Measurements from ENCODE around the gene FGFBP3. TPM values are rescaled to one million over a fixed set of nuclear protein-coding genes. Genes with fewer than 3 reads are reported as not detected.

The FGFBP3 gene, protein sequence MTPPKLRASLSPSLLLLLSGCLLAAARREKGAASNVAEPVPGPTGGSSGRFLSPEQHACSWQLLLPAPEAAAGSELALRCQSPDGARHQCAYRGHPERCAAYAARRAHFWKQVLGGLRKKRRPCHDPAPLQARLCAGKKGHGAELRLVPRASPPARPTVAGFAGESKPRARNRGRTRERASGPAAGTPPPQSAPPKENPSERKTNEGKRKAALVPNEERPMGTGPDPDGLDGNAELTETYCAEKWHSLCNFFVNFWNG
- total RNA-seq (2014; rRNA removed; shearing (Covaris generic)) = 0.57 TPM in 1 of 2 replicates, not detected in the other

DNA sequence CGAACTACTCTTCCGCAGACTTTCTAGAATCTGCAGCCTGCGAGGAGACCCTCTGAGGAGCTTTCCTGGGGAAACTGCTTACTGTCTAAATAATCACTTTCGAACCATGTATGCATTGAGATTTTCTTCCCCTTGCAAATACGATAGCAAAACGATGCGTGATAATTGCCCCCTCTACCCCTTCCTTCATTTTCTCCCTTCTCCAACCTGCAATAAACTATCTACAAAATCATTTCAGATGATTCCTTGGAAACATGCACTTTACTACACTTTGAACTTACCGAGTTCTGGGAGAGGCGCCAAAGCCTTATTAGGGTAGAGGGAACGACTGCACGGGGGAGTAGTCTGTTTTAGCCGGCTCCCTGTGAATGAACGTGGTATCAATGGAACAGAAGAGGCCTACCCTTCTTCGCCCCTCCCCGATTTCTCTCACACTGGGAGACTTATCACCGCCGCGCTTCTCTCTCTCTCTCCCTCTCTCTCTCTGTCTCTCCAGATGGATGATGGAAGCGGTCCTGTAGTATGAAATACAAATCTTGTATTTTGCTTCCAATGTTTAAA, at the start of gene FGFBP3:
FGFBP3 (minus strand) TSS at position 370 of the 561 bp plus-strand sequence. CDS start 517 bp downstream, outside the sequence.
- DNase-seq (ENCODE audit: low read depth) = peak; percentile 47

DNA sequence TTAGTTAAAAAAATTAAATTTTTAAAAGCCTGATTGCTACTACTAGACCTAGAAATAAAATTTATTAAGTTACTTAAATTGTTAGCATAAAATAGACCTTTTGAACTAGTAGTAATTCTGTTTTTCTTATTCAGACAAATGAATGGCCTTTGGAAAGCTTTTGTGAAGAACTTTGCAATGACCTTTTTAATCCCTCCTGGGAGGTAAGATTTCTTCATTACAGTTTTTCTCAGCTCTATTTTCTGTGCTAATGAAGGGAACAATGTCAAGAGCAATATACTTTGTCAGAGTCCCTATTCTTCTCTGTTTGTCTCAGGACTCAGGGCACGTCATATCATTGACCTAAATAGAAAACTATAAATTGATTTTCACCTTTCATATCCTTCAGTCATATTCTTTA, 47.8 kb upstream of the FGFBP3 start:
- DNase-seq (ENCODE audit: low read depth) = no peak

DNA sequence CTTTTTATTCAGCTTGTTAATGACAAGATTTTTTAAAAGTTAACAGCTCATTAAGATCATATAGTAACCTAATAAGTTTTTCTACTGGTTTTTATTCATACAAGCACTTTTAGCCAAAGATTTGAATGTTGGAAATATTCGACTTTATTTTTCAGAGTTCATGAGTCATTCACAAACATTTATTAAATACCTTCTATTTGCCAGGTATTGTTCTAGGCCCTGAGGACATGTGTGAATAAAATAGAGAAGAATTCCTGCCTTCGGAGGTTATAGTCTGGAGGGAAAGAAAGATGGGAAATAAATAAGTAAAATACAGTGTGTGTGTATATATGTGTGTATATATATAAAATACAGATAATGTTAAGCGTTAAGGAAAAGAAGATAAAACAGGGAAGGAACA, 45.8 kb upstream of the FGFBP3 start:
- no peak for DNase-seq (ENCODE audit: low read depth)

DNA sequence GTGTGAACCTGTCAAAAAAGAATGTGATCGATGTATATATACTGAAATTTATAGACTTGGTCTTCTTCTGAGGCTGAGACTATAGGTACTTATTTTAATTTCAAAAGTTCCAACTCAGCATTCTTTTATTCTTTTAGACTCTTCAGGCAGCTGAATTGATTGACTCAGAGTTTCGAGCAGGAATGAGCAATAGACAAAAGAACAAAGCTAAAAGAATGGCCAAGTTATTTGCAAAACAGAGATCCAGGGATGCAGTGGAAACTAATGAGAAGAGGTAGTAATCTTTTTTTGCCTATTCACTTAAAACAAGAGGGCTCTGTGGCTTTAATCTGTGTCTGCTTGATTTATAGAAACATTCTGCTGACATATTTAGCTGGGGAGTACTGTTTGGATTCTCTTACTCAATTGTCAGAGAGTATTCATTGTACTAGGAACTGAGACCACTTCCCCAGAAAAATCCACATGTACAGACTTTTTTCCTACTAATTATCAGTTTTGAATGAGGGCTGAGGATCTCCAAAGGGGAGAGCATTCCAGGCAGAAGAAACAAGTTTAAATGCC, 44.4 kb upstream of the FGFBP3 start:
- DNase-seq (ENCODE audit: low read depth) = no peak

DNA sequence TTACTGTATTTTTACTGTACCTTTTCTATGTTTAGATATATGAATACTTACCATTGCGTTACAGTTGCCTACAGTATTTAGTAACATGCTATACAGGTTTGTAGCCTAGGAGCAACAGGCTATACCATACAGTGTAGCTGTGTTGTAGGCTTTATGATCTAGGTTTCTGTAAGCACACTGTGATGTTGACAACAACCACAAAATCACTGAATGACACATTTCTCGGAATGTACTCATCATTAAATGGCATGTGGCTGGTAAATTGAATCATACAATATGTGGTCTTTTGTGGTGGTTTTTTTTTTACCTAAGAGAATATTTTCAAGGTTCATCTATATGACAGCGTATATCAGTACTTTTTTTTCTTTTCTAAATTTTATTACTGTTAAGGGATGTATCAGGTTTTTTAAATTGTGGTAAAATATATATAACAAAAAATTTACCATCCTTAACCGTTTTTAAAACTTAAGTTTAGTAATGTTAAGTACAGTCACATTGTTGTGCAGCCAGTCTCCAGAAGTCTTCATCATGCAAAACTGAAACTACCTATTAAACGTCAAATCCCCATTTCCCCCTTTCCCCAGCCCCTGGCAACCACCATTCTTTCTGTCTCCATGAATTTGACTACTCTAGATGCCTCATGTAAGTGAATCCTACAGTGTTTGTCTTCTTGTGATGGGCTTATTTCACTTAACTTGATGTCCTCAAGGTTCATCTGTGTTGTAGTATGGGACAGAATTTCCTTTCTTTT, 35.8 kb upstream of the FGFBP3 start:
- peak; percentile 19 for DNase-seq (ENCODE audit: low read depth)

DNA sequence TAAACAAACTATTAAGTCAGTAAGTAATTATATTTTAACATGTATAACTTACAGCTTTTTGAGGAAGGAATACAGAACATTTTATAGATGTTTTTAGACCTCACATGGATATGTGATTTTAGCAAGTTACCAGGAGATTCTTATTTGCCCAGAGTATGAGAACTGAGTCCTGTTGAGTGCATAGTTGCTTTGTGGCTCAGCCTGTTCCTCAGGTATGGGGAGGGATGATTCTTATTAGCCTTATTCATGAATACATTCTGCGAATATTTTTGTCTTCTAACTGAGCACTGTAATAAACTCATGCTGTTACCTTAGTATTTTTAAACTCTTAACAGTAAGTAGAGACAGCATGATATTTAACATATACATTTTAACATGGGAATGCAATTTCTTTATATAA, 32.1 kb upstream of the FGFBP3 start:
- no peak for DNase-seq (ENCODE audit: low read depth)

DNA sequence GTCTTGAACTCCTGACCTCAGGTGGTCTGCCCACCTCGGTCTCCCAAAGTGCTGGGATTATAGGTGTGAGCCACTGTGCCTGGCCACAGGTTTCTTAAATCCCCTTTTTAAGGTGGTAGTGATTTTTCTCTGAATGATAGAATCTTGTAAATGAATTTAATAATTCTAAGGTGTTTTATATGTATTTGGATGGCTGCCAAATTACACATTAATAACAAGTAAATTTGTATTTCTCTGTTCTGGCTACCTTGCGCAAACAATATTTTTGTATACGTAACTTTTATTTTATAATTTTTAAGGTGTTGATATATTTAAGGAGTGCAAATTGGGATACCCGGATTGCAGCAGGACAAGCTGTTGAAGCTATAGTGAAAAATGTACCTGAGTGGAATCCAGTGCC, 30.4 kb upstream of the FGFBP3 start:
- no peak for DNase-seq (ENCODE audit: low read depth)

DNA sequence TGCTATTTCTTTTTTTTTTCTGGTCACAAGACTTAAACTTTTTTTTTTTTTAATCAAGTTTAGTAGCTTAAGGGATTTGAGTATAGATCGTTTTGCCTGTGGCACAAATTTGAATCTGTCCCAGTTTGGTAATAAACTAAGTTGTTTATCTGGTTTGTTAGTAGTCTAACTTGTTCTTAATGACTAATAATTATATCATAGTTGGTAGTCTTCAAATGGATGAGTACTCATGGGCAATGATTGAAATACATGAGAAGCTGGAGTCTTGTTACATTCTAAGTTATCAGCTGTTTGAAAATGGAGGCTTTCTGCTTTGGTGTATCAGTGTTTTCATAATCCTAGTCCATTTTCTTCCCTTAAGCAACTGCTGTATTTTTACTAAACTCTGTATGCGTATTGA, 26.6 kb upstream of the FGFBP3 start:
- DNase-seq (ENCODE audit: low read depth) = no peak

DNA sequence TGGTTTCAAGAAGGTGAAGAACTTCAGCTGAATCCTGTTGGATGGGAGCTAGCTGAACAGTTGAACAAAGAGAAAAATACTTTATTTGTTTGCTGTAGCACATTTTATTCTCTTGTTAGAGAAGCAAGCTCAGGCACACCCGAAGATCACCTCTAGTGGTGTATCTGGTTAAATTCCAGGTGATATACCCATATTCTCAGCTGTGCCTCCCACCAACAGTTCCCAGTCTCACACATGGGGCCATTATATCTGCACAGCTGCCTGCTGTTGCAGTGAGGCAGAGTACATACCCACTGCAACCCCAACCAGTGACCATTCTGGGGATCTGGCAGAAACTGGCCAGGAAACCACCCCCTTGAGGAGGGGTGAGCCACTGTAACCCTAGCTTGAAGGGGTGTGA, 23.5 kb upstream of the FGFBP3 start:
- no peak for DNase-seq (ENCODE audit: low read depth)

DNA sequence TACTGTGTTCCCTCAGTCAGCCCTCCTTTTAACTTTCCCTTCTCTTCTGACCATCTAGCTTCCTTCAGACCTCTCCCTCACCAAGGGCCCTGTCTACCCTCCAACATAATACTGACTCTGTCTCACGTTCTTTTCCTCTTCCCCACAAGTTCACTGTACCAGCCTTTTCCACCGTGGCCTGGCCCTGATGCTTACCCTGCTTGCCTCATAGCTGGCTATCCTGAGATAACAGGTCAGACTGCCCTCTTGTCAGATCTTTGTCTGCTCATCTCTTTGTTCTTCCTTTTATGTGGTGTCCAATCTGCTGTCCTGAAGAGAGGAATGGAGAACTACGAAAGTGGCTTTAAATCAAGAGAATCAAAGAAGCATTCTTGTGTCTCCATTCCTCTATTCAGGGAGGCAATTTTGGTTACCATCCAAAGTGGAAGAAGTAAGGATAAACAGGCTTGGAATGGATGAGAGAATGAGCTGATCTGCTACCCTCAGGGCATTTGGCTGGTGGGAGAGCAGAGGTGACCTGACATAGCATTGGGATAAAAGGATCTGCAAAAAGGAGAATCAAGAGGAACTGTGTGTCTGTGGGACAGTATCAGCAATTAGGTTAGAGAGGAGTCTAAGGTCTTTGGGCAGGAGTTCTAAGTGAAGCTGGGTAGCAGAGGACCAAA, 22.4 kb upstream of the FGFBP3 start:
- no peak for DNase-seq (ENCODE audit: low read depth)

DNA sequence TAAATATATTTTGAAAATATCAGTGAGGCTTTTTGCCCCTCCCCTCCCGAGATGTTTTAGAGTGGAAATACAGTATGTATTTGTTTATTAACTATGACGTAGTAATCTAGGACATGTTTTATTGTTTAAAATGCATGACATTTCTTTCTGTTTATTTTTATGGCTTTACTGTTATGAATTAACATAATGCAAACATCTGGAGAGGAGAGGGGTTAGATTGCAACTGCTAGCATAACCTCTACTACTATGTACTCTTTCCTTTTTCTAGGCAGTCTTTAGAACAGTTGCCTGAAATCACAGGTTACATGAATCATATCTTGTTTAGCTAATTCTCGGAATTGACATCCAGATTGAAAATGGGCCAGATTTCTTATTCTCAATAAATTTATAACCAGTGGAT, 21.7 kb upstream of the FGFBP3 start:
- DNase-seq (ENCODE audit: low read depth) = no peak

DNA sequence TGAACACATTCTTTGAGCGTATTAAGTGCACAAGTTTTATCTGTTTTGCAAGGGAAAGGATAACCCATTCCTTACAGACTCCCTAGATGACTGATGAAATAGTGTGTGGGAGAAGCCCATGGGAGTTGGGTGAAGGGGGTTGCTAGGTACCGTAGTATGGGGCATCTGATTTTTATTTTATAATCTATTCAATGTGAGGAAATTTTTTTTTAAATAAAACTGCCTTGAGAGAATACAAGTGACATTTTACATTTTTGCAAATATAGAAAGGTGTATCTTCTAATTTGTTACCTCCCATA, 15.7 kb upstream of the FGFBP3 start:
- DNase-seq (ENCODE audit: low read depth) = no peak

DNA sequence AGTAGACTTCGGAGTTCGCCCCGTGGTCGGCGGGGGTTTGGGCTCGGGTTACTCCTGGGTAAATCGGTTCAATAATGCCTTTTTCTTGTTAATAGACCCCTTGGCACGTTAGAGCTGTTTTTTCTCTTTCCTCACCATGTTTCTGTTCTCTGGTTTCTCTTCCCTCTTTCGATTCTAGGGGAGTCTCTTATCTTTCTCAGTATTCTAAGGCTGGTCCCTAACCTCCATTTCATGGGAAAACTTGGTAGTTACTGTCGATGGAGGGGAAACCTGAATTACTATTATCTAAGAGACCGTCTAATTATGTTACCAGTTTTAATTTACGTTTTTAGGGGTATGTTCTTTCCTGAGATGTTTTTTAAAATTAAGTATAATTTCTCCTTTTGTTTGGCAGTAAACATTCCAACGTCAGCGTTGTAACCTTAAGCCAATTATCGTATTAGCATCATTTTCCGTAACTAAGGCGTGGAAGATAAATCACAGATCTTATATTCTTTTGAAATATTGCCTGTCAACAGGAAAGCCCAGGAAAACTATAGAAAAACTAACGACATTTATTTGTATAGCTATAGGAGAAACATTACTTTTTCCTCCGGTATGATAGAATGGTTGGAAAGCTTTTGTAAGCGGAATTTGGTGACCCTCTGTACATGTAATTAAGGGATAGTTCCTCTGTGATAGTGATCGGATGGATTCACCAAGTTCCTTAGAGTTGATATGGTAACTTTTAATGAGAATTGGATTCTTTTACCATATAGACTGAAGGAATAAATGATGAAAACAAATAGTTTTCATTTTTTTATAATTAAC, 15.1 kb upstream of the FGFBP3 start:
- no peak for DNase-seq (ENCODE audit: low read depth)

DNA sequence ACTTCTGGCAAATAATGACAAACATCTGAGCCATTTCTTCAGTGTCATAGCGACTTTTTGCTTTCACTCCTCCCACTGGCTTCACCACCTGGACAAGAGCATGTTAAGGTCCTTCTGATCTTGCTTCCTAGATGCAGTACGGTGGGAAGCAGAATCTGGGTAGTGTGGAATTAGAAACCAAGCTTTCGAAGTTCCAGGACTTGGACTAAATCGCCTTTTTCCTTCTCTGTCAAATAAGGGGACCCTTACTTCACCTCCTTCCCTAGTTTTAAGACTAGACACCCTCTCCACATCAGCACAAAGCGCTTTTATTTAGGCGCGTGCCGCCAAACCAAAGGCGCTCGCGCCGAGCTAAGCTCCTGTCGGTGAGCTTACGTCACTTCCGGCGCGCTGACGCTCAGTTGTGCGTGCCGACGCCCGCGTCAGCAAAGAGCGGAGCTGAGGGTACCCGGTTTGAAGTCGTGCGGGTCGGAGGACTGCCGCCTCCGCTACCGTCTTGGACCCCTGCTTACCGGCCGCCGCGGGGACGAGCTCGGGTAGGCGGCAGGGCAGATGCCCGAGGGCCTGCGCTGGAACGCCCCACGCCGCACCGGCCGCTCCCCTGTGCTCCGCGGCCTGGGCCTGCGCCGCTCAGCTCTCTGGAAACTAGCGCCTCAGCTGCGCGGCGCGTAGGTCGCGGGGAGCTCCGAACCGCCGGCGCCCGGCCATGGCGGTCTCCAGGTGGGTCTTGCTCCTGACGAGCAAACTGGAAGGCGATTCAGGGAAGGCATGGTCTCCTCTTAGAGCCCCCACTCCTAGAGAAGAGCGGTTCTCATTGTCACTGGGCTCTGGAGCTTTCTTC, 14.3 kb upstream of the FGFBP3 start, which contains the start of gene BTAF1:
BTAF1 (plus strand) TSS at position 400 of the 841 bp plus-strand sequence; CDS start at position 707, 307 bp downstream.
- DNase-seq (ENCODE audit: low read depth) = peak; percentile 92

DNA sequence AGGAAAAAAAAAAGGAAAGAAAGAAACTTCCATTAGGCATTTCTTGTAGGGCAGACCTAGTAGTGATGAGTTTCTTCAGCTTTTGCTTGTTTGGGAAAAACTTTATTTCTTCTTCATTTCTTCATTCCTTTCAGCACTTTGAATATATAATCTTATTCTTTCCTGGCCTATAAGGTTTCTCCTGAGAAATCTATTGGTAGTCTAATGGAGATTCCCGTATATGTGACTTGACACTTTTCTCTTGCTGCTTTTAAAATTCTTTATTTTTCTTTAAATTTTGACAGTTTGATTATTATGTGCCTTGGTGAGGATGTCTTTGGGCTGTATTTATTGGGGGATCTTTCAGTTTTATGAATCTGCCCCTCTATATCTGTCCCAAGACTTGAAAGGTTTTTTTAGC, 10.4 kb upstream of the FGFBP3 start:
- no peak for DNase-seq (ENCODE audit: low read depth)

DNA sequence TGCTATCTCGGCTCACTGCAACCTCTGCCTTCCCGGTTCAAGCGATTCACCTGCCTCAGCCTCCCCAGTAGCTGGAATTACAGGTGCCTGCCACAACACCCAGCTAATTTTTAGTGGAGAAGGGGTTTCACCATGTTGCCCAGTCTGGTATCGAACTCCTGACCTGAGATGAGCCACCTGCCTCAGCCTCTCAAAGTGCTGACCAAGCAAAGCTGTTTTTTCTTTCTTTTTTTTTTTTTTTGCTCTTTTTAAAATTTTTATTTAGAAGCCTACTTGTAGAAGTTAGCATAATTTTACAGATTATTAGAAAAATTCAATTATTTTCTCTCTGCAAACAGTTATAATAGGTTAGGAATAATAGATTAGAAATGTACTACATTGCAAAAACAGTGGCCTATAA, 1.2 kb upstream of the FGFBP3 start:
- DNase-seq (ENCODE audit: low read depth) = no peak

DNA sequence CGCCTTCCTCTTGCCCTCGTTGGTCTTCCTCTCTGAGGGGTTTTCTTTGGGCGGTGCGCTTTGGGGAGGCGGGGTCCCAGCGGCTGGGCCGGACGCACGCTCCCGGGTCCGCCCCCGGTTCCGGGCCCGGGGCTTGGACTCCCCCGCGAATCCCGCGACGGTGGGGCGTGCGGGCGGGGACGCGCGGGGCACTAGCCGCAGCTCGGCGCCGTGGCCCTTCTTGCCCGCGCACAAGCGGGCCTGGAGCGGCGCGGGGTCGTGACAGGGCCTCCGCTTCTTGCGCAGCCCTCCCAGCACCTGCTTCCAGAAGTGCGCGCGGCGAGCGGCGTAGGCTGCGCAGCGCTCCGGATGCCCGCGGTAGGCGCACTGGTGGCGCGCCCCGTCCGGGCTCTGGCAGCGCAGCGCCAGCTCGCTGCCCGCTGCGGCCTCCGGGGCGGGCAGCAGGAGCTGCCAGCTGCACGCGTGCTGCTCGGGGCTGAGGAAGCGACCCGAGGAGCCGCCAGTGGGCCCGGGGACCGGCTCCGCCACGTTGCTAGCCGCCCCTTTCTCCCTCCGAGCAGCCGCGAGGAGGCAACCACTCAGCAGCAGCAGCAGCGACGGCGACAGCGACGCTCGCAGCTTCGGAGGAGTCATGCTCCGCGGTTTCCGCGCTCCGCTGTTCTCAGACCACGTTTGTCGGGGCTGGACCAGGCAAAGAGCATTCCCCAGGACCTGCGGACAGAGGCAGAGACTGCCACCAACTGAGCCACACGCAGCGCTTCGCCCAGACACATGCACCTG, 759 bp downstream of the FGFBP3 start:
- peak; percentile 77 for DNase-seq (ENCODE audit: low read depth)

DNA sequence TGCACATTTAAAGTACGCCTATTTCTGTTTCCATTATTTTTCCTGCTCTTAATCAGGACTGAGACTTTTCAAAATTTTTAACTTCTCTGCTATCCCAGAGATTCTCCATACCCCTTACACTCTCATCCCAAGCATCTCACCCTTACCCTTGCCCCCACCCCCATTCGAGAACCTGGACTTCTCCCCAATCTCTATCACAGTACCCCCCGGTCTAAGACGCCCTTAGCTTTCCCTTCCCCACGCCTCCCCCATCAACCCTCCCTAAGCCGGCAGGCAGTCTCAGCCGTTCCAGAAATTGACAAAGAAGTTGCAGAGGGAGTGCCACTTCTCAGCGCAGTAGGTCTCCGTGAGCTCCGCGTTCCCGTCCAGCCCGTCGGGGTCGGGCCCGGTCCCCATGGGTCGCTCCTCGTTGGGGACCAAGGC, 1.4 kb downstream of the FGFBP3 start:
- DNase-seq (ENCODE audit: low read depth) = no peak

DNA sequence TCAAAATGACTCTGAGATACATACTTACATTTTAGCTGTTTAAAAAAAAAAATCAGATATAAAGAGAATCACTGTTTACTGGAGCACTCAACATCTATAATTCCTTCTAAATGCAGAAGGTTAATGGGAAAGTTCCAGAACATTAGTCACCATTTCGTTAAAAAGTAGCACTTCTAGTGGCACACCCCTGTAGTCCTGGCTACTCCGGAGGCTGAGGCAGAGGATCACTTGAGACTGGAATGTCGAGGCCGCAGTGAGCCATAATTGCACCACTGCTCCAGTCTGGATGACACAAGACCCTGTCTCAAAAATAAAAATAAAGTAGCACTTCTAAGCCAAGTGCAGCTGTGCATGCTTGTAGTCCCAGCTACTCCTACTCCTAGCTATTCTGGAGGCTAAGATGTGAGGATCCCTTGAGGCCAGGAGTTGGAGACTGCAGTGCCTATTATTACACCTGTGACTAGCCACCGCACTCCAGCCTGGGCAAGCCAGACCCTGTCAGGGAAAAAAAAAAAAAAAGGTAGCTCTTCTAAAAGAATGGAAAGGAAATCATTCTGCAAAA, 2.2 kb downstream of the FGFBP3 start:
- peak; percentile 3 for DNase-seq (ENCODE audit: low read depth)

Data from Daoy (cell line).